ENCODE results near the gene TTLL8.

Gene TTLL8

DNA sequence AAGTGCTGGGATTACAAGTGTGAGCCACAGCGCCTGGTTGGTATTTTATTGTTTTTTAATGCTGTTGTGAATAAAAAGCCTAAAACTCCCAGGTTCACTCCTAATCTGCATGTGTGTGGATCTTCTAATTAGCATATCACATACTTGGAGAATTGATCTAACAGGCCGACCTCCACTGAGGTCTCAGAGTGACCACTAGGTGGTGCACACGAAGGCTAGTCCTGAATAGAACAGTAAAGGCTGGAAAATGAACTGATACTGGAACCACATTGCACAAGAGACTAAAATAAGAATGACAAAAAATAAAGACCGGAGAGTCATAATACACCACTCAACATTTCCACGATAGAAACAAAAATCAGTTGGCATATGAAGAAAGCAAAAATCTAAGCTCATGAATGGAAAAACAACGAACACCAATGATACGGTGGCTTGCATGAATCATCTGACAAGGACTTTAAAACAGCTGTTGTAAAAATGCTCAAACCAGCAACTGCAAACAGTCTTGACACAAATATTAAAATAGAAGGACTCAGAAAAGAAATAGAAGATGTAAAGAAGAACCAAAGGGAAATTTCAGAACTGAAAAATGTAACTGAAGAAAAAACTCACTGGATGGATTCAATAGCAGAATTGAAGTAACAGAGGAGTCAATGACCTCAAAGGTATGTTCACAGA, 78.4 kb downstream of the TTLL8 start:
- TF ChIP-seq, protein P1, sequence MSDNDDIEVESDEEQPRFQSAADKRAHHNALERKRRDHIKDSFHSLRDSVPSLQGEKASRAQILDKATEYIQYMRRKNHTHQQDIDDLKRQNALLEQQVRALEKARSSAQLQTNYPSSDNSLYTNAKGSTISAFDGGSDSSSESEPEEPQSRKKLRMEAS (IDR thresholded peaks at IDR 0.05; ENCODE audit: low read depth, low read length) = no peak
- TF ChIP-seq POLR2A (IDR thresholded peaks at IDR 0.05; ENCODE audit: extremely low read depth, insufficient read length) (no peak), MYC (IDR thresholded peaks at IDR 0.05; ENCODE audit: low read depth, low read length) (no peak)
- TF ChIP-seq, protein P2, sequence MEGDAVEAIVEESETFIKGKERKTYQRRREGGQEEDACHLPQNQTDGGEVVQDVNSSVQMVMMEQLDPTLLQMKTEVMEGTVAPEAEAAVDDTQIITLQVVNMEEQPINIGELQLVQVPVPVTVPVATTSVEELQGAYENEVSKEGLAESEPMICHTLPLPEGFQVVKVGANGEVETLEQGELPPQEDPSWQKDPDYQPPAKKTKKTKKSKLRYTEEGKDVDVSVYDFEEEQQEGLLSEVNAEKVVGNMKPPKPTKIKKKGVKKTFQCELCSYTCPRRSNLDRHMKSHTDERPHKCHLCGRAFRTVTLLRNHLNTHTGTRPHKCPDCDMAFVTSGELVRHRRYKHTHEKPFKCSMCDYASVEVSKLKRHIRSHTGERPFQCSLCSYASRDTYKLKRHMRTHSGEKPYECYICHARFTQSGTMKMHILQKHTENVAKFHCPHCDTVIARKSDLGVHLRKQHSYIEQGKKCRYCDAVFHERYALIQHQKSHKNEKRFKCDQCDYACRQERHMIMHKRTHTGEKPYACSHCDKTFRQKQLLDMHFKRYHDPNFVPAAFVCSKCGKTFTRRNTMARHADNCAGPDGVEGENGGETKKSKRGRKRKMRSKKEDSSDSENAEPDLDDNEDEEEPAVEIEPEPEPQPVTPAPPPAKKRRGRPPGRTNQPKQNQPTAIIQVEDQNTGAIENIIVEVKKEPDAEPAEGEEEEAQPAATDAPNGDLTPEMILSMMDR (IDR thresholded peaks at IDR 0.05; ENCODE audit: low read depth, low read length) = peak; percentile 72
- peak; percentile 66 for DNase-seq (ENCODE audit: low read depth)
- H3K4me3 ChIP-seq (ENCODE audit: low read depth, low read length) = no peak overlapping the region

DNA sequence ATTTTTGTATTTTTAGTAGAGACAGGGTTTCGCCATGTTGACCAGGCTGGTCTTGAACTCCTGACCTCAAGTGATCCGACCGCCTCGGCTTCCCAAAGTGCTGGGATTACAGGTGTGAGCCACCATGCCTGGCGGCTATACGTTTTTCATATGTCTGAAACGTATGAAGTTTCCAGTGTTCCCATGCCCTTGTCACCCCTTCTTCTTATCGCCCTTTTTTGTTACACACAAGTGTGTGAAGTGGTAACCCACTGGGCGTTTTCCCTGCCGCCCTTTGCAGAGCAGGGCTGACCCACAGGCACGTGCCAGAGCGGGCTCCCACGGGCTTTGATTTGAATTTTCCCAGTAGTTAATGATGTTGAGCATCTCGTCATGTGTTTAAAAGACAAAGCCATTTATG, 80.5 kb downstream of the TTLL8 start:
- H3K4me3 ChIP-seq (ENCODE audit: low read depth, low read length) = no peak overlapping the region
- peak; percentile 1 for DNase-seq (ENCODE audit: low read depth)
- TF ChIP-seq, protein P2 (IDR thresholded peaks at IDR 0.05; ENCODE audit: low read depth, low read length) = no peak
- TF ChIP-seq, protein P1 (IDR thresholded peaks at IDR 0.05; ENCODE audit: low read depth, low read length) = no peak
- no peak for TF ChIP-seq POLR2A (IDR thresholded peaks at IDR 0.05; ENCODE audit: extremely low read depth, insufficient read length)
- no peak for TF ChIP-seq MYC (IDR thresholded peaks at IDR 0.05; ENCODE audit: low read depth, low read length)

DNA sequence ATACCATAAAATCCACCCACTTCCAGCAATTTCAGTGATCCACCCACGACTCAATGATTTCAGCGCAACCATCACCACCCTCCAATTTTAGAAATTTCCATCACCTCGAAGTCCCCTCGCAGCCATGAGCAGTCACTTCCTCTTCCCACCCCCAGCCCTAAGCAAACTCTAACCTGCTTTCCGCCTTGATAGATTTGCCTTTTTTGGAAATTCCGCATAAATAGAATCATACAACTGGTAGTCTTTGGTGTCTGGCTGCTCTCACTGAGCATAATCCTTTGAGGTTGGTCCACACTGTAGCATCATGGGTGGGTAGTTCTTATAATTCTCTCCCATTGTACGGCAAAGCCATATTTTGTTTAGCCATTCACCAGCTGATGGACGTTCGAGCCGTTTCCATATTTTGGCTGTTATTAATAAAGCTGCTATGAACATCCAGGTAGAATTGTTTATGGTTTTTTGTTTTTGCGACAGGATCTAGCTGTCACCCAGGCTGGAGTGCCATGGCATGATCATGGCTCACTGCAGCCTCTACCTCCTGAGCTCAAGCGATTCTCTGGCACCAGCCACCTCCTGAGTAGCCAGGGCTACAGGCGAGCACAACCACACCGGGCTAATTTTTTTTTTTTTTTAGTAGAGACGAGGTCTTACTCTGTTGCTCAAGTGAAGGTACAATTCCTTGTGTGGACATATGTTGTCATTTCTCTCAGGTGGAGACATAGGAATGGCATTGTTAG, 81.5 kb downstream of the TTLL8 start:
- no peak overlapping the region for H3K4me3 ChIP-seq (ENCODE audit: low read depth, low read length)
- peak; percentile 38 for DNase-seq (ENCODE audit: low read depth)
- TF ChIP-seq POLR2A (IDR thresholded peaks at IDR 0.05; ENCODE audit: extremely low read depth, insufficient read length) (no peak), MYC (IDR thresholded peaks at IDR 0.05; ENCODE audit: low read depth, low read length) (no peak)
- TF ChIP-seq, protein P1 (IDR thresholded peaks at IDR 0.05; ENCODE audit: low read depth, low read length) = no peak
- TF ChIP-seq, protein P2 (IDR thresholded peaks at IDR 0.05; ENCODE audit: low read depth, low read length) = no peak

DNA sequence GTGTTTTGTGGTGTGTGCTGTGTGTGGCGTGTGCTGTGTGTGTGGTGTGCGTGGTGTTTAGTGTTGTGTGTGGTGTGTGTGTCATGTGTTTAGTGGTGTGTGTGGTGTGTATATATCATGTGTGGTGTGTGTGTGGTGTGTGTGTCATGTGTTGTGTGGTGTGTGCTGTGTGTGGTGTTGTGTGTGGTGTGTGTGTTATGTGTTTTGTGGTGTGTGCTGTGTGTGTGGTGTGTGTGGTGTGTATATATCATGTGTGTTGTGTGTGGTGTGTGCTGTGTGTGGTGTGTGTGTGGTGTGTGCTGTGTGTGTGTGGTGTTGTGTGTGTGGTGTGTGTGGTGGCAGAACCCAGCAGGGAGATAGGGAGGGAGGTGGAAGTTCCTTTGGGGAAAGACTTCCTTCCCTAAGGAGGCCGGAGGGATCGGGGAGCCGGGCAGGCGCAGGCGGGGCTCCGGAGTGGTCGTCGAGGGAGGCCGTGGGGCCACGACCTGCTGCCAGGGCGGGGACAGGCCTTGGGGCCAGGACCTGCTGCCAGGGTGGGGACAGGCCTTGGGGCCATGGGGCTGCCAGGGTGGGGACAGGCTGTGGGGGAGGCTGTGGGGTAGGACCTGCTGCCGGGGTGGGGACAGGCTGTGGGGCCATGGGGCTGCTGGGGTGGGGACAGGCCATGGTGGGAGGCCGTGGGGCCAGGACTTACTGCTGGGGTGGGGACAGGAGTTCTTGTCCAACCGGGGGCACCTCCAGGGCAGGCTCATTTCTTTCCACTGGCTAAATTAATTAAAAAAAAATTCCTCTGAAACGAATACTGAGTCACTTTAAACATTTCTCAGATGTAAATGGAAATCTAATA, 82.3 kb downstream of the TTLL8 start:
- no peak overlapping the region for H3K4me3 ChIP-seq (ENCODE audit: low read depth, low read length)
- TF ChIP-seq, protein P1 (IDR thresholded peaks at IDR 0.05; ENCODE audit: low read depth, low read length) = no peak
- TF ChIP-seq POLR2A (IDR thresholded peaks at IDR 0.05; ENCODE audit: extremely low read depth, insufficient read length) = no peak
- DNase-seq (ENCODE audit: low read depth) = peak; percentile 19

DNA sequence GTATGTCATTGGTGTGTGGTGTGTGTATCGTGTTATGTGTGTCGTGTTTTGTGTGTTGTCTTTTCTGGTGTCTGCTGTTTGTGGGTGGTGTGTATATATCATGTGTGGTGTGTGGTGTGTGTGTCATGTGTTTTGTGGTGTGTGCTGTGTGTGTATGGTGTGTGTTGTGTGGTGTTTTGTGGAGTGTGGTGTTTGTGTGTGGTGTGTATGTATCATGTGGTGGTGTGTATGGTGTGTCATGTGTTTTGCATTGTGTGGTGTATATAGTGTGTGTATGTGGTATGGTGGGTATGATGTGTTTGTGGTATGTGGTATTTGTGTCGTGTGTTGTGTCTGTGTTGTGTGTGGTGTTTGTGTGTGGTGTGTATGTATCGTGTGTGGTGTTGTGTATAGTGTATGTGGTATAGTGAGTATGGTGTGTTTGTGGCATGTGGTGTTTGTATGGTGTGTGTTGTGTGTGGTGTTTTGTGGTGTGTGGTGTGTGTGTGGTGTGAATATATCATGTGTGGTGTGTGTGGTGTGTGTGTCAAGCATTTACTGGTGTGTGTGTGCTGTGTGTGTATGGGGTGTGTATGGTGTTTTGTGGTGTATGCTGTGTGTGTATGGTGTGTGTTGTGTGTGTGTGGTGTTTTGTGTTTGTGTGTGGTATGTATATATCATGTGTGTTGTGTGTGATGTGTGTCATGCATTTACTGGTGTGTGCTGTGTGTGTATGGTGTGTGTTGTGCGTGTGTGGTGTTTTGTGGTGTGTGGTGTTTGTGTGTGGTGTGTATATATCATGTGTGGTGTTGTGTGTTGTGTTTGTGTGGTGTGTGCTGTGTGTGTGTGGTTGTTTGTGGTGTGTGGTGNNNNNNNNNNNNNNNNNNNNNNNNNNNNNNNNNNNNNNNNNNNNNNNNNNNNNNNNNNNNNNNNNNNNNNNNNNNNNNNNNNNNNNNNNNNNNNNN, 84.8 kb downstream of the TTLL8 start:
- no peak for TF ChIP-seq MYC (IDR thresholded peaks at IDR 0.05; ENCODE audit: low read depth, low read length)
- TF ChIP-seq, protein P1 (IDR thresholded peaks at IDR 0.05; ENCODE audit: low read depth, low read length) = no peak
- no peak for TF ChIP-seq POLR2A (IDR thresholded peaks at IDR 0.05; ENCODE audit: extremely low read depth, insufficient read length)
- TF ChIP-seq, protein P2 (IDR thresholded peaks at IDR 0.05; ENCODE audit: low read depth, low read length) = no peak
- DNase-seq (ENCODE audit: low read depth) = peak; percentile 31

More for the DNA sequence above, 84.8 kb downstream of the TTLL8 start:
- H3K4me3 ChIP-seq (ENCODE audit: low read depth, low read length) = no peak overlapping the region
